ENCODE measurements around the gene LGR4. TPM values are rescaled to one million over a fixed set of nuclear protein-coding genes. Genes with fewer than 3 reads are reported as not detected.

Gene LGR4
- total and polyA plus RNA-seq, 2 of the 13 experiments (the other 11 are each of a cell fraction or from before 2014, with no cell fraction given), result 42.1 to 68.7 TPM

DNA sequence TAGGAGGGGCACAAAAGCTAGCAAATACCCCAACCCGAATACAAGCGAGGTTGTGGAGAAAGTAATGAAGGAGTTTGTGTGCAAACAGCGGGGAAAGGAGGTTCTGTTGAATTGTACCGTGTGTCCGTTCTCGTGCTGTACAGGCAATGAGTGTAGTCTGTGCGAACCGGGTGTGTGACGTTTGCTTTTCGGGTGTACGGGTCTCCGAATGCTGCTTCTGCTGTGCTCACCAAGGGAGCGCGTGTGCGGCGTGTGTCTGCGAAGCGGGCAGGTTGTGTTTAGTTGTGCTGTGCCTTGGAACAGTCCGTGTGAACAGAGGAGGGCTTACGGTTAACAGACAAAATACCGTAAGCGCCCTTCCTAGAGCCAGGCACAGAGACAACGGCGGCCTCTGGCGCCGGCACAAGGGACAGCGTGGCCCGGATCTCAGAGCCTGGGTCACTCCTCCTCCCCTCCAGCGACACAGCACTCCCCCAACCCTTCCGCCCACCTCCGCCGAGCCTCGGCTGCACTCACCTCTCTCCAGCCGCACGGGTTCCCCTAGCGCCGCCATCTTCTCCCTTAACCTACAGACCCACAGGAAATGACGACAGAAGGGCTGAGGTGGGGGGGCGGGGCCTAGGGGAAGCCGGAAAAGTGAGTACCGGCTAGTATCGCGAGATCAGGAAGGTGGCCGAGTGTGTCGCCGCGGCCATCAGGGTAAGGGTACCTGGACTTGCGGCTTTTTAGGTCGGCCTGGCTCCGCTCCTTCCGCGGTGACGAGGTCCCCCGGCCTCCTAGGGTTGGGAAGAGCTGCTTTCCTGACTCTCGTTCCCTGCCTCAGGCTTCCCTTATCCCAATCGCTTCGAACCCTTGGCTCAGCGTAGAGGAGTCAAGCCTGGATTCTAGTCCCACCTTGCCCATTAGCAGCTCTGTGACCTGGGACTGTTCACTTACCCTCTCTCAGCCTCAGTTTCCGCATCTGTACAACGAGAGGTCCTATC, 33.9 kb upstream of the LGR4 start, which contains the start of gene LIN7C (continued):
- TF ChIP-seq BCL3 (CRISPR knock-in tag; IDR thresholded peaks at IDR 0.05) (no peak), PAX8 (CRISPR knock-in tag; IDR thresholded peaks at IDR 0.05; ENCODE audit: borderline replicate concordance) (no peak), ZBTB34 (CRISPR knock-in tag; IDR thresholded peaks at IDR 0.05) (no peak), AGO1 (IDR thresholded peaks at IDR 0.05; ENCODE audit: low read depth, low read length, poor library complexity, severe bottlenecking) (peak; percentile 45), ZNF775 (CRISPR knock-in tag; IDR thresholded peaks at IDR 0.05; ENCODE audit: borderline replicate concordance) (0 out of 2 replicates have a peak, but pooled peaks have one; percentile 62), MZF1 (CRISPR knock-in tag; IDR thresholded peaks at IDR 0.05; ENCODE audit: borderline replicate concordance) (peak; percentile 48; the same call in 1 of the 2 replicates), TCF12 (IDR thresholded peaks at IDR 0.05) (no peak), TCF12 (CRISPR knock-in tag; IDR thresholded peaks at IDR 0.05) (no peak), ZNF230 (CRISPR knock-in tag; IDR thresholded peaks at IDR 0.05) (no peak), GPBP1L1 (CRISPR knock-in tag; IDR thresholded peaks at IDR 0.05) (no peak), ZKSCAN8 (CRISPR knock-in tag; IDR thresholded peaks at IDR 0.05; ENCODE audit: borderline replicate concordance) (no peak), MLLT10 (CRISPR knock-in tag; IDR thresholded peaks at IDR 0.05) (no peak), ZSCAN9 (CRISPR knock-in tag; IDR thresholded peaks at IDR 0.05; ENCODE audit: borderline replicate concordance) (0 out of 2 replicates have a peak, but pooled peaks have one; percentile 31)
- TF ChIP-seq, protein P1, sequence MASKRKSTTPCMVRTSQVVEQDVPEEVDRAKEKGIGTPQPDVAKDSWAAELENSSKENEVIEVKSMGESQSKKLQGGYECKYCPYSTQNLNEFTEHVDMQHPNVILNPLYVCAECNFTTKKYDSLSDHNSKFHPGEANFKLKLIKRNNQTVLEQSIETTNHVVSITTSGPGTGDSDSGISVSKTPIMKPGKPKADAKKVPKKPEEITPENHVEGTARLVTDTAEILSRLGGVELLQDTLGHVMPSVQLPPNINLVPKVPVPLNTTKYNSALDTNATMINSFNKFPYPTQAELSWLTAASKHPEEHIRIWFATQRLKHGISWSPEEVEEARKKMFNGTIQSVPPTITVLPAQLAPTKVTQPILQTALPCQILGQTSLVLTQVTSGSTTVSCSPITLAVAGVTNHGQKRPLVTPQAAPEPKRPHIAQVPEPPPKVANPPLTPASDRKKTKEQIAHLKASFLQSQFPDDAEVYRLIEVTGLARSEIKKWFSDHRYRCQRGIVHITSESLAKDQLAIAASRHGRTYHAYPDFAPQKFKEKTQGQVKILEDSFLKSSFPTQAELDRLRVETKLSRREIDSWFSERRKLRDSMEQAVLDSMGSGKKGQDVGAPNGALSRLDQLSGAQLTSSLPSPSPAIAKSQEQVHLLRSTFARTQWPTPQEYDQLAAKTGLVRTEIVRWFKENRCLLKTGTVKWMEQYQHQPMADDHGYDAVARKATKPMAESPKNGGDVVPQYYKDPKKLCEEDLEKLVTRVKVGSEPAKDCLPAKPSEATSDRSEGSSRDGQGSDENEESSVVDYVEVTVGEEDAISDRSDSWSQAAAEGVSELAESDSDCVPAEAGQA (IDR thresholded peaks at IDR 0.05; ENCODE audit: low read depth), result peak; percentile 86
- TF ChIP-seq, protein P1 (CRISPR knock-in tag; IDR thresholded peaks at IDR 0.05; ENCODE audit: borderline replicate concordance), result no peak
- TF ChIP-seq, protein P2, sequence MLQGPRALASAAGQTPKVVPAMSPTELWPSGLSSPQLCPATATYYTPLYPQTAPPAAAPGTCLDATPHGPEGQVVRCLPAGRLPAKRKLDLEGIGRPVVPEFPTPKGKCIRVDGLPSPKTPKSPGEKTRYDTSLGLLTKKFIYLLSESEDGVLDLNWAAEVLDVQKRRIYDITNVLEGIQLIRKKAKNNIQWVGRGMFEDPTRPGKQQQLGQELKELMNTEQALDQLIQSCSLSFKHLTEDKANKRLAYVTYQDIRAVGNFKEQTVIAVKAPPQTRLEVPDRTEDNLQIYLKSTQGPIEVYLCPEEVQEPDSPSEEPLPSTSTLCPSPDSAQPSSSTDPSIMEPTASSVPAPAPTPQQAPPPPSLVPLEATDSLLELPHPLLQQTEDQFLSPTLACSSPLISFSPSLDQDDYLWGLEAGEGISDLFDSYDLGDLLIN (CRISPR knock-in tag; IDR thresholded peaks at IDR 0.05; ENCODE audit: borderline replicate concordance), result 0 out of 2 replicates have a peak, but pooled peaks have one; percentile 37

Data from HepG2 (cell line).